ENCODE results near the gene PTPRG.

DNA sequence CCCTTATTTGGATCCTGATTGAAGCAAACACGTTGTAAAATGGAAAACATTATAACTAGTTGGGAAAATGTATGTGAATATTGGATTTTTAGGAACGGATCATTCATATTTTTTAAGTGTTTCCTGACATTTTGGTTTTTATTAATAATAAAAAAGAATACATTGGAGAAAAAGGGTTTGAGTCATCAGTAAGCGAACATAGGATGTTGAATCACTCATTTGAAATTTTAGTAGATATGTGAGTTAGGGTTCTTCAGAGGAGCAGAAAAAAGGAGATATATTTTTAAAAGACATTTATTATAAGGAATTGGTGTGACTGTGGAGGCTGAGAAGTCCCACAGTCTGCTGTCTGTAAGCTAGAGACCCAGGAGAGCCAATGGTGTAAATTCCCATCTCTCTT, 258.5 kb downstream of the PTPRG start:
- TF ChIP-seq PREB (CRISPR knock-in tag; IDR thresholded peaks at IDR 0.05) (no peak), ZNF530 (CRISPR knock-in tag; IDR thresholded peaks at IDR 0.05; ENCODE audit: low read depth) (no peak), SMAD1 (CRISPR knock-in tag; IDR thresholded peaks at IDR 0.05; ENCODE audit: borderline replicate concordance, low read depth) (no peak), ZNF780A (CRISPR knock-in tag; IDR thresholded peaks at IDR 0.05) (no peak), CSRNP1 (CRISPR knock-in tag; IDR thresholded peaks at IDR 0.05) (no peak), MTA3 (CRISPR knock-in tag; IDR thresholded peaks at IDR 0.05) (no peak)
- TF ChIP-seq, protein P1, sequence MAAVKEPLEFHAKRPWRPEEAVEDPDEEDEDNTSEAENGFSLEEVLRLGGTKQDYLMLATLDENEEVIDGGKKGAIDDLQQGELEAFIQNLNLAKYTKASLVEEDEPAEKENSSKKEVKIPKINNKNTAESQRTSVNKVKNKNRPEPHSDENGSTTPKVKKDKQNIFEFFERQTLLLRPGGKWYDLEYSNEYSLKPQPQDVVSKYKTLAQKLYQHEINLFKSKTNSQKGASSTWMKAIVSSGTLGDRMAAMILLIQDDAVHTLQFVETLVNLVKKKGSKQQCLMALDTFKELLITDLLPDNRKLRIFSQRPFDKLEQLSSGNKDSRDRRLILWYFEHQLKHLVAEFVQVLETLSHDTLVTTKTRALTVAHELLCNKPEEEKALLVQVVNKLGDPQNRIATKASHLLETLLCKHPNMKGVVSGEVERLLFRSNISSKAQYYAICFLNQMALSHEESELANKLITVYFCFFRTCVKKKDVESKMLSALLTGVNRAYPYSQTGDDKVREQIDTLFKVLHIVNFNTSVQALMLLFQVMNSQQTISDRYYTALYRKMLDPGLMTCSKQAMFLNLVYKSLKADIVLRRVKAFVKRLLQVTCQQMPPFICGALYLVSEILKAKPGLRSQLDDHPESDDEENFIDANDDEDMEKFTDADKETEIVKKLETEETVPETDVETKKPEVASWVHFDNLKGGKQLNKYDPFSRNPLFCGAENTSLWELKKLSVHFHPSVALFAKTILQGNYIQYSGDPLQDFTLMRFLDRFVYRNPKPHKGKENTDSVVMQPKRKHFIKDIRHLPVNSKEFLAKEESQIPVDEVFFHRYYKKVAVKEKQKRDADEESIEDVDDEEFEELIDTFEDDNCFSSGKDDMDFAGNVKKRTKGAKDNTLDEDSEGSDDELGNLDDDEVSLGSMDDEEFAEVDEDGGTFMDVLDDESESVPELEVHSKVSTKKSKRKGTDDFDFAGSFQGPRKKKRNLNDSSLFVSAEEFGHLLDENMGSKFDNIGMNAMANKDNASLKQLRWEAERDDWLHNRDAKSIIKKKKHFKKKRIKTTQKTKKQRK (IDR thresholded peaks at IDR 0.05; ENCODE audit: low read length), result no peak
- TF ChIP-seq, protein P2, sequence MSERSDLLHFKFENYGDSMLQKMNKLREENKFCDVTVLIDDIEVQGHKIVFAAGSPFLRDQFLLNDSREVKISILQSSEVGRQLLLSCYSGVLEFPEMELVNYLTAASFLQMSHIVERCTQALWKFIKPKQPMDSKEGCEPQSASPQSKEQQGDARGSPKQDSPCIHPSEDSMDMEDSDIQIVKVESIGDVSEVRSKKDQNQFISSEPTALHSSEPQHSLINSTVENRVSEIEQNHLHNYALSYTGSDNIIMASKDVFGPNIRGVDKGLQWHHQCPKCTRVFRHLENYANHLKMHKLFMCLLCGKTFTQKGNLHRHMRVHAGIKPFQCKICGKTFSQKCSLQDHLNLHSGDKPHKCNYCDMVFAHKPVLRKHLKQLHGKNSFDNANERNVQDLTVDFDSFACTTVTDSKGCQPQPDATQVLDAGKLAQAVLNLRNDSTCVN (CRISPR knock-in tag; IDR thresholded peaks at IDR 0.05; ENCODE audit: borderline replicate concordance), result no peak

Data from HepG2 (cell line).